Keratinocyte (primary cell): ENCODE measurements around the gene LAMA4. TPM values are rescaled to one million over a fixed set of nuclear protein-coding genes. Genes with fewer than 3 reads are reported as not detected.

ENCODE experiments used
- DNase-seq: peaks from one replicate; pipeline ENCODE4 v3.0.0-alpha.2; 2011; ENCODE audit warnings: low read depth, missing footprints, low spot score
- FAIRE-seq: peaks from 2 replicates; lab custom pipeline; 2011; peaks lifted over from hg19 to GRCh38; lab: Jason Lieb, UNC
- H2AFZ ChIP-seq: 2 replicates; pipeline ENCODE4 v1.6.0; 2012; ENCODE audit warnings: low read length, control low read depth, inconsistent platforms; ENCODE audit not compliant: control insufficient read depth
- H3K27ac ChIP-seq: 2 replicates; pipeline ENCODE4 v1.5.1; 2011; ENCODE audit warnings: low read length; ENCODE audit not compliant: control insufficient read depth, insufficient read depth
- H3K27me3 ChIP-seq: 3 replicates; pipeline ENCODE4 v1.6.0; 2011; ENCODE audit warnings: low read length; ENCODE audit not compliant: control insufficient read depth, insufficient read depth; ENCODE audit errors: extremely low read depth
- H3K36me3 ChIP-seq, 2 experiments: 2 replicates in 1 of 2; 3 replicates in 1 of 2; pipeline ENCODE4 v1.5.1; 2011; ENCODE audit warnings: low read length in 2 of 2, mild to moderate bottlenecking in 1 of 2; ENCODE audit not compliant: control insufficient read depth in 2 of 2, insufficient read depth in 2 of 2; ENCODE audit errors: extremely low read depth in 1 of 2
- H3K4me1 ChIP-seq: 3 replicates; pipeline ENCODE4 v1.5.1; 2011; ENCODE audit warnings: low read length; ENCODE audit not compliant: control insufficient read depth, insufficient read depth; ENCODE audit errors: extremely low read depth
- H3K4me2 ChIP-seq: 3 replicates; pipeline ENCODE4 v1.6.0; 2011; ENCODE audit warnings: low read depth, low read length; ENCODE audit not compliant: control insufficient read depth, insufficient read depth; ENCODE audit errors: extremely low read depth
- H3K4me3 ChIP-seq, 3 experiments: fragments of 200-600 bp in 1 of 3; sonication (generic) in 1 of 3; 2 replicates in 2 of 3; 3 replicates in 1 of 3; pipeline ENCODE4 v1.5.1; 2011 to 2016; ENCODE audit warnings: low read length in 3 of 3, mild to moderate bottlenecking in 3 of 3, control low read depth in 2 of 3, inconsistent platforms in 1 of 3, low read depth in 1 of 3, mixed read lengths in 1 of 3, mixed run types in 1 of 3, moderate library complexity in 1 of 3; ENCODE audit not compliant: control insufficient read depth in 2 of 3, insufficient read depth in 2 of 3; ENCODE audit errors: extremely low read depth in 1 of 3
- H3K79me2 ChIP-seq: 2 replicates; pipeline ENCODE4 v1.6.0; 2012; ENCODE audit warnings: low read length; ENCODE audit not compliant: control insufficient read depth, insufficient read depth
- H3K9ac ChIP-seq: 3 replicates; pipeline ENCODE4 v1.6.0; 2011; ENCODE audit warnings: low read length; ENCODE audit not compliant: control insufficient read depth, insufficient read depth; ENCODE audit errors: extremely low read depth
- H3K9me1 ChIP-seq: 3 replicates; pipeline ENCODE4 v1.6.0; 2011; ENCODE audit warnings: low read length; ENCODE audit not compliant: control insufficient read depth, insufficient read depth; ENCODE audit errors: extremely low read depth
- H3K9me3 ChIP-seq: 2 replicates; pipeline ENCODE4 v1.5.1; 2012; ENCODE audit warnings: low read depth, low read length; ENCODE audit not compliant: control insufficient read depth
- H4K20me1 ChIP-seq: 3 replicates; pipeline ENCODE4 v1.6.0; 2011; ENCODE audit warnings: low read length; ENCODE audit not compliant: control insufficient read depth, insufficient read depth; ENCODE audit errors: extremely low read depth
- CTCF ChIP-seq, 3 experiments: IDR thresholded peaks in 1 of 3; conservative IDR thresholded peaks in 1 of 3; optimal IDR thresholded peaks in 1 of 3; 2 replicates in 2 of 3; 3 replicates in 1 of 3; pipeline versions ENCODE3 to v1.5.1; 2011; ENCODE audit warnings: low read length in 3 of 3, mild to moderate bottlenecking in 3 of 3, moderate library complexity in 2 of 3, control low read depth in 1 of 3, inconsistent platforms in 1 of 3; ENCODE audit not compliant: insufficient read depth in 2 of 3; ENCODE audit errors: extremely low read depth in 1 of 3
- EZH2 ChIP-seq: IDR thresholded peaks from one replicate; pipeline ENCODE4 v1.6.1; 2012; ENCODE audit warnings: inconsistent platforms, mild to moderate bottlenecking, low read length, moderate library complexity
- dilution Hi-C: fragments of 300-500 bp; cut with MboI; formaldehyde crosslinking; loops from one replicate; pipeline ENCODE4 v1.7.0; 2020; ENCODE audit warnings: low sequenced_read_pairs; ENCODE audit not compliant: extremely low pct_ligation_motif_present
- polyA plus RNA-seq, 5 experiments: library from polyadenylated mRNA; depleted of rRNA in 3 of 5; stranded (reverse) in 3 of 5; stranded (forward) in 1 of 5; unstranded in 1 of 5; fragments of >200 nt; gene quantifications; 1 replicate in 1 of 5; 2 replicates in 3 of 5; 3 replicates in 1 of 5; pipeline versions ENCODE4 v1.2.1 to v1.2.3, GENCODE V29; 2011 to 2012; ENCODE audit warnings: missing spikeins in 2 of 5, low read depth in 1 of 5, low replicate concordance in 1 of 5

LAMA4 gene
- polyA plus RNA-seq, 1 donor (not counting 4 experiments of a cell fraction or from before 2014, with no cell fraction given) = 0.12 TPM

- Histone ChIP-seq H3K9me3 (no peaks in the 10 kb centered on the region), H3K27ac (no peak overlapping the region), H3K9ac (no peak overlapping the region), H3K36me3 (no peaks in the 10 kb centered on the region), H3K4me2 (no peak overlapping the region), H3K9me1 (no peaks in the 10 kb centered on the region), H3K27me3 (peaks cover 10% of the 10 kb centered on the region), H2AFZ (no peak overlapping the region), H3K4me3 (no peak overlapping the region), H3K79me2 (no peaks in the 10 kb centered on the region), H3K4me1 (peaks cover 8% of the 10 kb centered on the region), H4K20me1 (no peaks in the 10 kb centered on the region)
- FAIRE-seq = no peak
- DNase-seq = no peak
- TF ChIP-seq CTCF (optimal IDR thresholded peaks at IDR 0.05 in 1 of 3, IDR thresholded peaks at IDR 0.05 in 1 of 3, conservative IDR thresholded peaks at IDR 0.05 in 1 of 3; ENCODE audit: extremely low read depth in 1 of 3, insufficient read depth in 2 of 3, low read length in 3 of 3) = no peak
- no peak for TF ChIP-seq EZH2
- dilution Hi-C loops = no loop called here
Observed at GRCh38 chr6:112249489-112249888, 4.9 kb downstream of the LAMA4 start.

GRCh38 chr6:112247275-112247674 lies 7.1 kb downstream of the LAMA4 start:
- dilution Hi-C loops = no loop called here
- DNase-seq = no peak
- Histone ChIP-seq H3K9me1 (no peaks in the 10 kb centered on the region), H3K27ac (no peak overlapping the region), H2AFZ (no peak overlapping the region), H3K4me2 (no peak overlapping the region), H3K79me2 (no peaks in the 10 kb centered on the region), H4K20me1 (no peaks in the 10 kb centered on the region), H3K4me1 (peaks cover 4% of the 10 kb centered on the region), H3K36me3 (no peaks in the 10 kb centered on the region), H3K27me3 (no peaks in the 10 kb centered on the region), H3K9me3 (no peaks in the 10 kb centered on the region), H3K9ac (no peak overlapping the region), H3K4me3 (no peak overlapping the region)
- no peak for FAIRE-seq
- TF ChIP-seq CTCF (optimal IDR thresholded peaks at IDR 0.05 in 1 of 3, IDR thresholded peaks at IDR 0.05 in 1 of 3, conservative IDR thresholded peaks at IDR 0.05 in 1 of 3; ENCODE audit: extremely low read depth in 1 of 3, insufficient read depth in 2 of 3, low read length in 3 of 3) (no peak), EZH2 (no peak)
